Measurements from ENCODE around the gene CREBBP. TPM values are rescaled to one million over a fixed set of nuclear protein-coding genes. Genes with fewer than 3 reads are reported as not detected.

CREBBP gene
- polyA plus RNA-seq, 1 donor (not counting 4 experiments of a cell fraction or from before 2014, with no cell fraction given): 5.0 TPM

DNA sequence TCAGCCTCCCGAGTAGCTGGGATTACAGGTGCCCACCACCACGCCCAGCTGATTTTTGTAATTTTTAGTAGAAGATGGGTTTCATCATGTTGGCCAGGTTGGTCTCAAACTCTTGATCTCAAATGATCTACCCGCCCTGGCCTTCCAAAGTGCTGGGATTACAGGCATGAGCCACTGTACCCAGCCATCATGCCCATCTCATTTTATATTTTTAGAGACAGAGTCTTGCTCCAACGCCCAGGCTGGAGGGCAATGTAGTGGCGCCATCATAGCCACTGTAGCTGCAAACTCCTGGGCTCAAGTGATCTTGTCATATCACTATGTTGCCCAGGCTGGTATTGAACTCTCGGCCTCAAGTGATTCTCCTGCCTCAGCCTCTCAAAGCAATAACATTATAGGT is 120.0 kb downstream of the CREBBP start:
- Histone ChIP-seq H3K27ac (ENCODE audit: control insufficient read depth, insufficient read depth, low read length) (no peak overlapping the region), H3K9me3 (ENCODE audit: control insufficient read depth, low read depth, low read length) (no peaks in the 10 kb centered on the region), H3K4me1 (ENCODE audit: control insufficient read depth, extremely low read depth, insufficient read depth, low read length) (no peaks in the 10 kb centered on the region), H3K4me3 (ENCODE audit: control insufficient read depth in 2 of 3, extremely low read depth in 1 of 3, insufficient read depth in 2 of 3, low read depth in 1 of 3, low read length in 3 of 3) (no peak overlapping the region), H3K36me3 (ENCODE audit: control insufficient read depth in 2 of 2, extremely low read depth in 1 of 2, insufficient read depth in 2 of 2, low read length in 2 of 2) (peaks cover 21 to 29% of the 10 kb centered on the region in 2 experiments), H3K9ac (ENCODE audit: control insufficient read depth, extremely low read depth, insufficient read depth, low read length) (no peak overlapping the region), H3K27me3 (ENCODE audit: control insufficient read depth, extremely low read depth, insufficient read depth, low read length) (no peaks in the 10 kb centered on the region), H4K20me1 (ENCODE audit: control insufficient read depth, extremely low read depth, insufficient read depth, low read length) (no peaks in the 10 kb centered on the region), H3K9me1 (ENCODE audit: control insufficient read depth, extremely low read depth, insufficient read depth, low read length) (no peaks in the 10 kb centered on the region), H2AFZ (ENCODE audit: control insufficient read depth, low read length) (no peak overlapping the region), H3K4me2 (ENCODE audit: control insufficient read depth, extremely low read depth, insufficient read depth, low read depth, low read length) (no peak overlapping the region), H3K79me2 (ENCODE audit: control insufficient read depth, insufficient read depth, low read length) (no peaks in the 10 kb centered on the region)
- DNase-seq (ENCODE audit: low read depth, low spot score) (no peak), FAIRE-seq (no peak)
- dilution Hi-C loops (cut with MboI; ENCODE audit: extremely low pct_ligation_motif_present, low sequenced_read_pairs): no loop called here
- TF ChIP-seq CTCF (optimal IDR thresholded peaks at IDR 0.05 in 1 of 3, IDR thresholded peaks at IDR 0.05 in 1 of 3, conservative IDR thresholded peaks at IDR 0.05 in 1 of 3; ENCODE audit: extremely low read depth in 1 of 3, insufficient read depth in 2 of 3, low read length in 3 of 3): no peak
- TF ChIP-seq EZH2 (IDR thresholded peaks at IDR 0.05; ENCODE audit: low read length): no peak

DNA sequence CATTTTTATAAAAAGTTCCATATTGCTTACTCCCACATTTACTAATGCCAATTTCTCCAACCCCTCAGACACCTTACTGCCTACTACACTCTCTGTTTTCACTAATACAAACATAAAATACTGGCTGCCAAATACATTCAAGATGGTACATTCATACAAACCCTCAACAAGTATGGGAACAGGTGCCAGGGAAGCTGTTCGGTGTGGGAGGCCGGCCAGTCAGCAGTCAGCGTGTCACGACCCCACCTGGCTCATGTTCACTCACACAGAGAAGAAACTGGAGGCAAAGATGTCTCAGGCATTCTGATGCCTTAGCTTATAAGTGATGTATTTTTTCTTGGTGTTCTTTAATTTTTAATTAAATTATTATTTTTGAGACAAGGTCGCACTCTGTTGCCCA is 120.8 kb downstream of the CREBBP start:
- Histone ChIP-seq H3K4me1 (ENCODE audit: control insufficient read depth, extremely low read depth, insufficient read depth, low read length) (no peaks in the 10 kb centered on the region), H3K27ac (ENCODE audit: control insufficient read depth, insufficient read depth, low read length) (no peak overlapping the region), H3K9me1 (ENCODE audit: control insufficient read depth, extremely low read depth, insufficient read depth, low read length) (no peaks in the 10 kb centered on the region), H3K4me2 (ENCODE audit: control insufficient read depth, extremely low read depth, insufficient read depth, low read depth, low read length) (no peak overlapping the region), H3K9ac (ENCODE audit: control insufficient read depth, extremely low read depth, insufficient read depth, low read length) (no peak overlapping the region), H3K4me3 (ENCODE audit: control insufficient read depth in 2 of 3, extremely low read depth in 1 of 3, insufficient read depth in 2 of 3, low read depth in 1 of 3, low read length in 3 of 3) (no peak overlapping the region), H3K27me3 (ENCODE audit: control insufficient read depth, extremely low read depth, insufficient read depth, low read length) (no peaks in the 10 kb centered on the region), H3K36me3 (ENCODE audit: control insufficient read depth in 2 of 2, extremely low read depth in 1 of 2, insufficient read depth in 2 of 2, low read length in 2 of 2) (peaks cover 19 to 29% of the 10 kb centered on the region in 2 experiments), H3K9me3 (ENCODE audit: control insufficient read depth, low read depth, low read length) (no peaks in the 10 kb centered on the region), H2AFZ (ENCODE audit: control insufficient read depth, low read length) (no peak overlapping the region), H4K20me1 (ENCODE audit: control insufficient read depth, extremely low read depth, insufficient read depth, low read length) (no peaks in the 10 kb centered on the region), H3K79me2 (ENCODE audit: control insufficient read depth, insufficient read depth, low read length) (no peaks in the 10 kb centered on the region)
- dilution Hi-C loops (cut with MboI; ENCODE audit: extremely low pct_ligation_motif_present, low sequenced_read_pairs): no loop called here
- TF ChIP-seq CTCF (optimal IDR thresholded peaks at IDR 0.05 in 1 of 3, IDR thresholded peaks at IDR 0.05 in 1 of 3, conservative IDR thresholded peaks at IDR 0.05 in 1 of 3; ENCODE audit: extremely low read depth in 1 of 3, insufficient read depth in 2 of 3, low read length in 3 of 3) (no peak), EZH2 (IDR thresholded peaks at IDR 0.05; ENCODE audit: low read length) (no peak)
- FAIRE-seq (no peak), DNase-seq (ENCODE audit: low read depth, low spot score) (no peak)
